WTC11 (cell line): ENCODE results near the gene WDR36.

Experiments used
- ATF1 ChIP-seq: sonication (generic); formaldehyde crosslinking; IDR thresholded peaks from 2 replicates; pipeline ENCODE4 v1.8.1; 2023; ENCODE audit warnings: mild to moderate bottlenecking, moderate library complexity, missing genetic modification reagents
- FOXJ3 ChIP-seq: sonication (generic); formaldehyde crosslinking; IDR thresholded peaks from 2 replicates; pipeline ENCODE4 v1.9.0; 2021; ENCODE audit warnings: missing genetic modification reagents, mild to moderate bottlenecking, borderline replicate concordance
- FOXK1 ChIP-seq: sonication (generic); formaldehyde crosslinking; IDR thresholded peaks from 2 replicates; pipeline ENCODE4 v1.8.0; 2022; ENCODE audit warnings: mild to moderate bottlenecking, moderate library complexity, missing genetic modification reagents
- NR3C1 ChIP-seq: sonication (generic); formaldehyde crosslinking; conservative IDR thresholded peaks from 2 replicates; pipeline ENCODE4 v1.8.1; 2023; ENCODE audit warnings: low read depth, mild to moderate bottlenecking, missing genetic modification reagents
- RELA ChIP-seq: sonication (generic); formaldehyde crosslinking; IDR thresholded peaks from 2 replicates; pipeline ENCODE4 v1.8.1; 2022; ENCODE audit warnings: missing genetic modification reagents, mild to moderate bottlenecking, borderline replicate concordance
- TF ChIP-seq, protein P1 (sequence below): sonication (generic); formaldehyde crosslinking; IDR thresholded peaks from 2 replicates; pipeline ENCODE4 v1.8.0; 2023; ENCODE audit warnings: missing genetic modification reagents, mild to moderate bottlenecking, borderline replicate concordance
- TF ChIP-seq, protein P2 (sequence below): fragments of 200-600 bp; IDR thresholded peaks from 2 replicates; pipeline ENCODE4 v1.8.0; 2022; ENCODE audit warnings: antibody characterized with exemption
- TF ChIP-seq, protein P3 (sequence below): sonication (generic); formaldehyde crosslinking; IDR thresholded peaks from 2 replicates; pipeline ENCODE4 v1.8.0; 2022; ENCODE audit warnings: mild to moderate bottlenecking, missing genetic modification reagents
- TF ChIP-seq, protein P4 (sequence below): sonication (generic); formaldehyde crosslinking; IDR thresholded peaks from 2 replicates; pipeline ENCODE4 v1.8.0; 2022; ENCODE audit warnings: mild to moderate bottlenecking, missing genetic modification reagents
- TF ChIP-seq, protein P5 (sequence below): sonication (generic); formaldehyde crosslinking; IDR thresholded peaks from 2 replicates; pipeline ENCODE4 v1.8.1; 2022; ENCODE audit warnings: low read depth, missing genetic modification reagents, borderline replicate concordance
- TF ChIP-seq, protein P6 (sequence below): sonication (generic); formaldehyde crosslinking; IDR thresholded peaks from 2 replicates; pipeline ENCODE4 v1.8.1; 2023; ENCODE audit warnings: mild to moderate bottlenecking, missing genetic modification reagents

DNA sequence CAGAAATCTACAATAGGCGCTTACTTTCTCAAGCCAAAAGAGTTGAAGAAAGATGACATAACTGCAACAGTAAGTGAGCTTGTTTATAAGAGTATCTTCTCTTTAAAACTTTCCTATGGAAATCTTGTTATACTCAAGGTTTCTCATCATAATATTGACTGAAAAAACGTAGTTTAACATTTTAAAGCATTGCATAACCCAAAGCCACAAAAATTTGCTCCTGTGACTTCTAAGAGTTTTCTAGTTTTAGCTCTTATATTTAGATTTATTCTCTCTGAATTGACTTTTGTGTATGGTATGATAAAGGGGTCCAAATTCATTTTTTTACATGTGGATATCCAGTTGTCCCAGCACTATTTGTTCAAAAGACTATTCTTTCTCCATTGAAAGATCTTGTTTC, 15.2 kb downstream of the WDR36 start:
- TF ChIP-seq, protein P1, sequence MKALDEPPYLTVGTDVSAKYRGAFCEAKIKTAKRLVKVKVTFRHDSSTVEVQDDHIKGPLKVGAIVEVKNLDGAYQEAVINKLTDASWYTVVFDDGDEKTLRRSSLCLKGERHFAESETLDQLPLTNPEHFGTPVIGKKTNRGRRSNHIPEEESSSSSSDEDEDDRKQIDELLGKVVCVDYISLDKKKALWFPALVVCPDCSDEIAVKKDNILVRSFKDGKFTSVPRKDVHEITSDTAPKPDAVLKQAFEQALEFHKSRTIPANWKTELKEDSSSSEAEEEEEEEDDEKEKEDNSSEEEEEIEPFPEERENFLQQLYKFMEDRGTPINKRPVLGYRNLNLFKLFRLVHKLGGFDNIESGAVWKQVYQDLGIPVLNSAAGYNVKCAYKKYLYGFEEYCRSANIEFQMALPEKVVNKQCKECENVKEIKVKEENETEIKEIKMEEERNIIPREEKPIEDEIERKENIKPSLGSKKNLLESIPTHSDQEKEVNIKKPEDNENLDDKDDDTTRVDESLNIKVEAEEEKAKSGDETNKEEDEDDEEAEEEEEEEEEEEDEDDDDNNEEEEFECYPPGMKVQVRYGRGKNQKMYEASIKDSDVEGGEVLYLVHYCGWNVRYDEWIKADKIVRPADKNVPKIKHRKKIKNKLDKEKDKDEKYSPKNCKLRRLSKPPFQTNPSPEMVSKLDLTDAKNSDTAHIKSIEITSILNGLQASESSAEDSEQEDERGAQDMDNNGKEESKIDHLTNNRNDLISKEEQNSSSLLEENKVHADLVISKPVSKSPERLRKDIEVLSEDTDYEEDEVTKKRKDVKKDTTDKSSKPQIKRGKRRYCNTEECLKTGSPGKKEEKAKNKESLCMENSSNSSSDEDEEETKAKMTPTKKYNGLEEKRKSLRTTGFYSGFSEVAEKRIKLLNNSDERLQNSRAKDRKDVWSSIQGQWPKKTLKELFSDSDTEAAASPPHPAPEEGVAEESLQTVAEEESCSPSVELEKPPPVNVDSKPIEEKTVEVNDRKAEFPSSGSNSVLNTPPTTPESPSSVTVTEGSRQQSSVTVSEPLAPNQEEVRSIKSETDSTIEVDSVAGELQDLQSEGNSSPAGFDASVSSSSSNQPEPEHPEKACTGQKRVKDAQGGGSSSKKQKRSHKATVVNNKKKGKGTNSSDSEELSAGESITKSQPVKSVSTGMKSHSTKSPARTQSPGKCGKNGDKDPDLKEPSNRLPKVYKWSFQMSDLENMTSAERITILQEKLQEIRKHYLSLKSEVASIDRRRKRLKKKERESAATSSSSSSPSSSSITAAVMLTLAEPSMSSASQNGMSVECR (CRISPR knock-in tag): no peak
- TF ChIP-seq, protein P2, sequence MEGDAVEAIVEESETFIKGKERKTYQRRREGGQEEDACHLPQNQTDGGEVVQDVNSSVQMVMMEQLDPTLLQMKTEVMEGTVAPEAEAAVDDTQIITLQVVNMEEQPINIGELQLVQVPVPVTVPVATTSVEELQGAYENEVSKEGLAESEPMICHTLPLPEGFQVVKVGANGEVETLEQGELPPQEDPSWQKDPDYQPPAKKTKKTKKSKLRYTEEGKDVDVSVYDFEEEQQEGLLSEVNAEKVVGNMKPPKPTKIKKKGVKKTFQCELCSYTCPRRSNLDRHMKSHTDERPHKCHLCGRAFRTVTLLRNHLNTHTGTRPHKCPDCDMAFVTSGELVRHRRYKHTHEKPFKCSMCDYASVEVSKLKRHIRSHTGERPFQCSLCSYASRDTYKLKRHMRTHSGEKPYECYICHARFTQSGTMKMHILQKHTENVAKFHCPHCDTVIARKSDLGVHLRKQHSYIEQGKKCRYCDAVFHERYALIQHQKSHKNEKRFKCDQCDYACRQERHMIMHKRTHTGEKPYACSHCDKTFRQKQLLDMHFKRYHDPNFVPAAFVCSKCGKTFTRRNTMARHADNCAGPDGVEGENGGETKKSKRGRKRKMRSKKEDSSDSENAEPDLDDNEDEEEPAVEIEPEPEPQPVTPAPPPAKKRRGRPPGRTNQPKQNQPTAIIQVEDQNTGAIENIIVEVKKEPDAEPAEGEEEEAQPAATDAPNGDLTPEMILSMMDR: no peak
- TF ChIP-seq FOXJ3 (CRISPR knock-in tag) (no peak), ATF1 (CRISPR knock-in tag) (no peak), RELA (CRISPR knock-in tag) (no peak), FOXK1 (CRISPR knock-in tag) (no peak), NR3C1 (CRISPR knock-in tag) (no peak)
- TF ChIP-seq, protein P3, sequence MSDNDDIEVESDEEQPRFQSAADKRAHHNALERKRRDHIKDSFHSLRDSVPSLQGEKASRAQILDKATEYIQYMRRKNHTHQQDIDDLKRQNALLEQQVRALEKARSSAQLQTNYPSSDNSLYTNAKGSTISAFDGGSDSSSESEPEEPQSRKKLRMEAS: no peak
- TF ChIP-seq, protein P4, sequence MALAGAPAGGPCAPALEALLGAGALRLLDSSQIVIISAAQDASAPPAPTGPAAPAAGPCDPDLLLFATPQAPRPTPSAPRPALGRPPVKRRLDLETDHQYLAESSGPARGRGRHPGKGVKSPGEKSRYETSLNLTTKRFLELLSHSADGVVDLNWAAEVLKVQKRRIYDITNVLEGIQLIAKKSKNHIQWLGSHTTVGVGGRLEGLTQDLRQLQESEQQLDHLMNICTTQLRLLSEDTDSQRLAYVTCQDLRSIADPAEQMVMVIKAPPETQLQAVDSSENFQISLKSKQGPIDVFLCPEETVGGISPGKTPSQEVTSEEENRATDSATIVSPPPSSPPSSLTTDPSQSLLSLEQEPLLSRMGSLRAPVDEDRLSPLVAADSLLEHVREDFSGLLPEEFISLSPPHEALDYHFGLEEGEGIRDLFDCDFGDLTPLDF (CRISPR knock-in tag): no peak
- TF ChIP-seq, protein P5, sequence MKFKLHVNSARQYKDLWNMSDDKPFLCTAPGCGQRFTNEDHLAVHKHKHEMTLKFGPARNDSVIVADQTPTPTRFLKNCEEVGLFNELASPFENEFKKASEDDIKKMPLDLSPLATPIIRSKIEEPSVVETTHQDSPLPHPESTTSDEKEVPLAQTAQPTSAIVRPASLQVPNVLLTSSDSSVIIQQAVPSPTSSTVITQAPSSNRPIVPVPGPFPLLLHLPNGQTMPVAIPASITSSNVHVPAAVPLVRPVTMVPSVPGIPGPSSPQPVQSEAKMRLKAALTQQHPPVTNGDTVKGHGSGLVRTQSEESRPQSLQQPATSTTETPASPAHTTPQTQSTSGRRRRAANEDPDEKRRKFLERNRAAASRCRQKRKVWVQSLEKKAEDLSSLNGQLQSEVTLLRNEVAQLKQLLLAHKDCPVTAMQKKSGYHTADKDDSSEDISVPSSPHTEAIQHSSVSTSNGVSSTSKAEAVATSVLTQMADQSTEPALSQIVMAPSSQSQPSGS (CRISPR knock-in tag): no peak
- TF ChIP-seq, protein P6, sequence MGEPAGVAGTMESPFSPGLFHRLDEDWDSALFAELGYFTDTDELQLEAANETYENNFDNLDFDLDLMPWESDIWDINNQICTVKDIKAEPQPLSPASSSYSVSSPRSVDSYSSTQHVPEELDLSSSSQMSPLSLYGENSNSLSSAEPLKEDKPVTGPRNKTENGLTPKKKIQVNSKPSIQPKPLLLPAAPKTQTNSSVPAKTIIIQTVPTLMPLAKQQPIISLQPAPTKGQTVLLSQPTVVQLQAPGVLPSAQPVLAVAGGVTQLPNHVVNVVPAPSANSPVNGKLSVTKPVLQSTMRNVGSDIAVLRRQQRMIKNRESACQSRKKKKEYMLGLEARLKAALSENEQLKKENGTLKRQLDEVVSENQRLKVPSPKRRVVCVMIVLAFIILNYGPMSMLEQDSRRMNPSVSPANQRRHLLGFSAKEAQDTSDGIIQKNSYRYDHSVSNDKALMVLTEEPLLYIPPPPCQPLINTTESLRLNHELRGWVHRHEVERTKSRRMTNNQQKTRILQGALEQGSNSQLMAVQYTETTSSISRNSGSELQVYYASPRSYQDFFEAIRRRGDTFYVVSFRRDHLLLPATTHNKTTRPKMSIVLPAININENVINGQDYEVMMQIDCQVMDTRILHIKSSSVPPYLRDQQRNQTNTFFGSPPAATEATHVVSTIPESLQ: no peak
